ENCODE data around the gene PPARD. TPM values are rescaled to one million over a fixed set of nuclear protein-coding genes. Genes with fewer than 3 reads are reported as not detected.

The PPARD gene
- total and polyA plus RNA-seq, 2 of the 13 experiments (the other 11 are each of a cell fraction or from before 2014, with no cell fraction given), result 6.1 to 13.3 TPM

- TF ChIP-seq ZNF17 (CRISPR knock-in tag; IDR thresholded peaks at IDR 0.05) (no peak), GATAD2A (CRISPR knock-in tag; IDR thresholded peaks at IDR 0.05) (peak; percentile 79), U2AF1 (optimal IDR thresholded peaks at IDR 0.05; ENCODE audit: low read depth, low read length) (no peak), ASH2L (IDR thresholded peaks at IDR 0.05; ENCODE audit: insufficient read length, low read depth, low read length) (peak; percentile 82), ZSCAN20 (CRISPR knock-in tag; IDR thresholded peaks at IDR 0.05; ENCODE audit: borderline replicate concordance) (no peak), TARDBP (CRISPR knock-in tag; IDR thresholded peaks at IDR 0.05) (peak; percentile 60; the same call in 1 of the 2 replicates), ZNF7 (CRISPR knock-in tag; IDR thresholded peaks at IDR 0.05) (no peak), ZNF549 (CRISPR knock-in tag; IDR thresholded peaks at IDR 0.05) (no peak), ZFP36L1 (CRISPR knock-in tag; IDR thresholded peaks at IDR 0.05) (peak; percentile 73; the same call in 1 of the 2 replicates), NCOA2 (CRISPR knock-in tag; IDR thresholded peaks at IDR 0.05) (peak; percentile 12; the same call in 1 of the 2 replicates), PITX1 (CRISPR knock-in tag; IDR thresholded peaks at IDR 0.05) (peak; percentile 74; the same call in 1 of the 2 replicates), HMG20A (CRISPR knock-in tag; IDR thresholded peaks at IDR 0.05; ENCODE audit: borderline replicate concordance) (no peak; the same call in 1 of the 2 replicates), CBX1 (IDR thresholded peaks at IDR 0.05; ENCODE audit: low read depth) (no peak), ATAD3A (CRISPR knock-in tag; IDR thresholded peaks at IDR 0.05) (no peak), TP53 (CRISPR knock-in tag; conservative IDR thresholded peaks at IDR 0.05) (no peak), KAT2B (IDR thresholded peaks at IDR 0.05; ENCODE audit: borderline replicate concordance, low read depth, low read length) (no peak), ZSCAN29 (CRISPR knock-in tag; conservative IDR thresholded peaks at IDR 0.05) (peak; percentile 66; the same call in 1 of the 2 replicates), ISX (CRISPR knock-in tag; conservative IDR thresholded peaks at IDR 0.05) (no peak), HOXA5 (CRISPR knock-in tag; IDR thresholded peaks at IDR 0.05) (peak; percentile 44), ZBTB44 (CRISPR knock-in tag; IDR thresholded peaks at IDR 0.05) (0 out of 2 replicates have a peak, but pooled peaks have one; percentile 72), SRSF9 (IDR thresholded peaks at IDR 0.05; ENCODE audit: borderline replicate concordance, insufficient read depth, low read depth, low read length, poor library complexity, severe bottlenecking) (no peak), ZBTB34 (CRISPR knock-in tag; IDR thresholded peaks at IDR 0.05) (no peak; the same call in 1 of the 2 replicates), NKX3-1 (CRISPR knock-in tag; IDR thresholded peaks at IDR 0.05) (no peak)
- TF ChIP-seq, protein P1, sequence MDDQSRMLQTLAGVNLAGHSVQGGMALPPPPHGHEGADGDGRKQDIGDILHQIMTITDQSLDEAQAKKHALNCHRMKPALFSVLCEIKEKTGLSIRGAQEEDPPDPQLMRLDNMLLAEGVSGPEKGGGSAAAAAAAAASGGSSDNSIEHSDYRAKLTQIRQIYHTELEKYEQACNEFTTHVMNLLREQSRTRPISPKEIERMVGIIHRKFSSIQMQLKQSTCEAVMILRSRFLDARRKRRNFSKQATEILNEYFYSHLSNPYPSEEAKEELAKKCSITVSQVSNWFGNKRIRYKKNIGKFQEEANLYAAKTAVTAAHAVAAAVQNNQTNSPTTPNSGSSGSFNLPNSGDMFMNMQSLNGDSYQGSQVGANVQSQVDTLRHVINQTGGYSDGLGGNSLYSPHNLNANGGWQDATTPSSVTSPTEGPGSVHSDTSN (CRISPR knock-in tag; IDR thresholded peaks at IDR 0.05; ENCODE audit: borderline replicate concordance), result peak; percentile 22; the same call in 1 of the 2 replicates
Measured at GRCh38 chr6:35342258-35343091, at the start of gene PPARD (continued).

All from HepG2 (cell line).